COR-L47 (cell line): ENCODE measurements around the gene ESAM.
"Not testable (repeated sequence)": the region's sequence is repeated elsewhere in the genome, so short reads cannot be mapped to it uniquely, and the experiment has no call there.

Source experiments
- DNase-seq: peaks from one replicate; lab custom pipeline; 2025; lab: John Stamatoyannopoulos, UW

The ESAM gene

DNA sequence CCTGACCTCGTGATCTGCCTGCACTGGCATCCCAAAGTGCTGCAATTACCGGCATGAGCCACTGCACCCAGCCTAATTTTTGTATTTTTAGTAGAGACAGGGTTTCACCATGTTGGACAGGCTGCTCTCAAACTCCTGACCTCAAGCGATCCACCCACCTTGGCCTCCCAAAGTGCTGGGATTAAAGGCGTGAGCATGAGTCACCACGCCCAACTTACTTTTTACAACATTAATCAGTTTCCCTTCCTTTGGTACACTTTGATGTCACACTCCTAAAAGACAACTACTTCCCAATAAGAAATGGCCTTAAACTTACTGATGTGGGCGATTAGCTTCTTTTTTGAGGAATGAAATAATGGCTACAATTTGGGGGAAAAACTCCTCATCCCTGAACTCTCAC, 8.9 kb upstream of the ESAM start:
- DNase-seq = not testable (repeated sequence)

DNA sequence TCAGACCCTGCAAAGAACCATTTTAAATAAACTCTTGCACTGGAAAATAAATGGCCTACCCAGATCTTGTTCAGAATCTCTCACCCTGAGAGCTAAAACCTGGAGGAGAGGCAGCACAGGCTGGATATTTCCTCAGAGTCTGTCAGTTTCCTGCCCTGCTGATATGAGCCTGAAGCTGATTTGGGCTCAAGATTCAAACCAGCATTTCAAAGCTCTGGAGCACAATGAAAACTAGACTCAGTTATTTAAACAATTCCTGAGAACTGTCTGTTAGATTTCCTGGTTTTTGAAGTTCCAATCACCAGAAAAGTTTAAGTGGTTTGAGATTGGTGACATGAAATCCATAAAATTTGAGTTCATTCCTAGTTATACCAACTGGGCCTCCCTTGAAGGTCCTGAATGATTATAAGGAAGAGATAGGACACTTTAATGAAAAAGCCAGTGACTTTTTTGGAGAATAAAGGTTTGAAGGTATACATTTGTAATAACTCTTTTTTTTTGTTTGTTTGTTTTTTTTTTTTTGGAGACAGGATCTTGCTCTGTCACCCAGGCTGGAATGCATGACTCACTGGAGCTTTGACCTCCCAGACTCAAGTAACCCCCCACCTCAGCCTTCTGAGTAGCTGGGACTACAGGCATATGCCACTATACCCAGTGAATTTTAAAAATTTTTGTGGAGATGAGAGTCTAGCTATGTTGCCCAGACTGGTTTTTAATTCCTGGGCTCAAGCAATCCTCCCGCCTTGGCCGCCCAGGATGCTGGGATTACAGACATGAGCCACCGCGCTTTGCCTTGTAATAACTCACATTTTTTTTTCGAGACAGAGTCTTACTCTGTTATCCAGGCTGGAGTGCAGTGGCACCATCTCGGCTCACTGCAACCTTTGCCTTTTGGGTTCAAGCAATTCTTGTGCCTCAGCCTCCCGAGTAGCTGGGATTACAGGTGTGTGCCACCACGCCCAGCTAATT, 8.0 kb upstream of the ESAM start:
- DNase-seq = no peak

GRCh38 chr11:124768914-124769313, 6.8 kb upstream of the ESAM start:
- DNase-seq = no peak

GRCh38 chr11:124766156-124766555, 4.1 kb upstream of the ESAM start:
- no peak for DNase-seq

GRCh38 chr11:124763156-124763947, 1.3 kb upstream of the ESAM start:
- peak; percentile 48 for DNase-seq

DNA sequence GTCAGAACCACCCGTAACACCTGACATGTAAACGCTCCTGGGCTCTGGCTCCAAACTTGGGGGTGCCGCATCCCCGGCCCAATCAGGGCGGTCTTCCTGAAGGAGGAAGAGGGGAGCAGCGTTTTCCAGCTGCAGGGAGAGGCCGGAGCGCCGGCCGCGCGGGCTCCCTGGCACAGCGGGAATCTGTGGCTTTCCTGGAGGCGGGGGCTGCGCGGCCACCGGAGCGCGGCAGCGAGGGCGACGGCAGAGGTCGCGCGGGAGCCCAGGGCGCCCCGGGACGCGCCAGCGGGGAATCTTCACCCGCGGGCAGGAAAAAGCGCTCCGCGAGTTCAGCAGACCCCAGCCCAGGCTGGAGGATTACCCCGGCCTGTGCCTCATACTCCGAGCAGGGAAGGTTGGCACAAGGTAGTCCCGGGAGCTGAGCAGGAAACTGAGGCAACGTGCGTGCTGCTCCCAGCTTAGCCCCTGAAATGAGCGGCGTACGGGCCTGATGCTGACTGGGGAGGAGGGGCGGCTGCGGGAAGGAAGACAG, 600 bp upstream of the ESAM start:
- DNase-seq = no peak

DNA sequence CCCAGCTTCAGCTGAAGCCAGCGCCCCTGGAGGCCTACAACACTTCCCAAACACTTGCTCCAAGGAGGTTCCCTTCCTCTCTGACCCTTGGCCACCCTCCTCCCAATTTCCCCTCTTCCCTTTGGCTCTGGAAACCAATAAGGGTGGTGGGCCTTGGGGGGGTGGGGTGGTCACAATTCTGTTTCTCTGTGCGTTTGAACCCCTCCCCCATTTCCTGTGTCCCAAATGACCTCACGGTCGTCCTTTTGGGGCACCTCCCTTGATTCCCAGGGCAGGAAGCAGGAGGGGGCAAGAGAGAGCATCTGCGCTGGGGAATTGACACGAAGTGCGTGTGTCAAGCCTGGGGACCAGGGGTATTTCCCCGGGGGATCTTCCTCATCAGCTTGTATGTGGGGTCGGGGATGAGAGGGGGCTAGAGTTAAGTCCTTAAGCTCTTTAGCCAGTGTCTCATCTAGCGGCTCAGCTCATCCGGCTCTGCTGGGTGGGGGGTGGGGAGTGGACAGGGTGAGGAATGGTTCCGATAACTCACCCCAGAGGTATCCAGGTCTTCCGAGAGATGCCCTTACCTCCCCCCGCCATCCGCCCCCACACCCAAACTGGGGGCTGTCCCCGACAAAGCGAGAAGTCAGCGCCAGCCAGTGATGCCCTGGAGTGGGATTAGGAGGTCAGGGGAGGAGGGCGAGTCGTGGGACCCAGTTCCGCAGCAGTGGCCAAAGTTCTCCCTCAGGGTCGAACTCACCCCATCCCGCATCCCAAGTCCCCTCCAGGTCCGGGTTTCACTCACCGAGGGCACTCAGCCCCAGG, 587 bp downstream of the ESAM start:
- DNase-seq = no peak

DNA sequence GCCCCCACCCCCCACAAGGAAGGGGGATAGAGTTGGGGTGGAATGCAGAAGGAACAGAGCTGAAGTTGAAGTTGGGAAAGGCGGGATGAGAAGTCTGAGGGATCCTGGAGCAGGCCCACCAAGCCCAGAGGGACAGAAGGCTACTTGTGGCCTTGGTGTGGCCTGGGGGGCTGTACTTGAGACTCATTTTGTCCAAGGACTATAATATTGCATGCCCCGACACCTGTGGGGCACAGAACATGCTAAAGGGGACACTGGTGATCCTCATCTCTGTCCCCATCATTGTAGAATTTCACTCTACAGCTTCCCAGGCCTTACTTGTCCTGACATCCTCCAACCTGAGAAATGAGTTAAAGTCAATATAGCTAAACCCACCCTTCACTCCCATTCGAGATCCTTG, 1.3 kb downstream of the ESAM start:
- DNase-seq = no peak

GRCh38 chr11:124760205-124760652, 1.9 kb downstream of the ESAM start:
- DNase-seq = no peak

DNA sequence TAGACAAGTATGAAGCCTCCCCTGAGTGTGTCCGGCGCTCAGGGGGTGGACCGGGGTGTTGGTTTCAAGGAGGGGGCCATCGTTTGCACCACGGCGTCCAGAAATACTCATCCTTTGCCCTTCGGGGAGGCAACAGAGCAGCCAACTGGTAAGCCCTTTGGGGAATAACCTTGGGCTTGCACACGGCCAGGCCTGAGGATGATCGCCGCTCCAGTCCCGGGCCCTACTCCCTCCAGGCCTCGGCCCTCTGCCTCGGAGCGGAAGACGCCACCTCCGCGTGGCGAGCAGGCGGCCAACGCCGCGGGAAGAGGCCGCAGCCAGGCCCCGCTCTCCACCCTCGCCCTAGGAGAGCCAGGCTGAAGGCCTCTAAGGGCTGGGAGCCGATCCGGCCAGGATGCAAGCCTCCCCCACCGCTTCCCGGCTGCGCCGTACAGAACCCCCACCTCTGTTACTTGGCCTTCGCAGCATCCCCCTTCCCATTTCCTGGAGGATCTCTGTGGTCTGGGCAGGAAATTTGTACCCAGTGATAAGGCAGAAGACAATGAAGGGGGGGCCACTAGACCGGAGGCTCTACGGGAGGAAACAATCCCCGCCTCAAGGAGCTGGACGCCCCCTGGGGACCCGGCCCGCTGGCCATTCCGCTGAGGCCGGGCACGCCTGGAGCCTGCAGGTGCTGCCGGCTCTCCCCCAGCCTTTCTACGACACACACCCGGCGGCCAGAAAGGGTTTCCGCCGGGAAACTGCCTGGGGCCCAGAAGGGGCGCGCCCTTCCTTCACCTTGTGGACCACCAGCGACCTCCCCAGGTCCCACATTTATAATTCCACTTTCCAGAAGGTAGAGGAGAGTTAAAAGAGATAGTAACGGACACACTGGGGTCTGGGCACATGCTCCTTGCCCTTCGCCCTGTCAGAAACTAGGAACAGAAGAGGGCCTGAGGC, 2.6 kb downstream of the ESAM start:
- DNase-seq = no peak

GRCh38 chr11:124758355-124759265, 3.5 kb downstream of the ESAM start:
- peak; percentile 48 for DNase-seq

- no peak for DNase-seq
These were observed 4.8 kb downstream of the ESAM start for GRCh38 chr11:124757320-124757719.

DNA sequence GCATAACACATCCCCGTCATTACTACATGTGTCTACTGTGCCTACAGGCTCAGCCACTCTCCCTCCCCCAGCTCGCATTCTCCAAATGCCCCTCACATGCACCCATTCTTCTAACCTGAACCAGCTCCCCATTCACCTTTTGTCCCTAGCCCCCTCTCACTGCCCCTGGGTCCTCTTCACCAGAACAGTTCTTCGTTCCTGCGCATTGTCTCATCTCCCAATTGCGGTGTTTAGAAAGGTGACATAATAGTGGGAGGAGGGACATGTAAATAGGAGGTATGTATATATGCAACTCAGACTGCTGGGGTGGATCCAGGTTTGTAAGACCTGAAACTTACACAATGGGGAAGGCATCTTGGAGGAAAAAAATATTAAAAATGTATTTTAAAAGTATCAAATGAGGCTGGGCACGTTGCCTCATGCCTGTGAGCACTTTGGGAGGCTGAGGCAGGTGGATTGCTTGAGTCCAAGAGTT, 5.3 kb downstream of the ESAM start:
- DNase-seq = no peak

DNA sequence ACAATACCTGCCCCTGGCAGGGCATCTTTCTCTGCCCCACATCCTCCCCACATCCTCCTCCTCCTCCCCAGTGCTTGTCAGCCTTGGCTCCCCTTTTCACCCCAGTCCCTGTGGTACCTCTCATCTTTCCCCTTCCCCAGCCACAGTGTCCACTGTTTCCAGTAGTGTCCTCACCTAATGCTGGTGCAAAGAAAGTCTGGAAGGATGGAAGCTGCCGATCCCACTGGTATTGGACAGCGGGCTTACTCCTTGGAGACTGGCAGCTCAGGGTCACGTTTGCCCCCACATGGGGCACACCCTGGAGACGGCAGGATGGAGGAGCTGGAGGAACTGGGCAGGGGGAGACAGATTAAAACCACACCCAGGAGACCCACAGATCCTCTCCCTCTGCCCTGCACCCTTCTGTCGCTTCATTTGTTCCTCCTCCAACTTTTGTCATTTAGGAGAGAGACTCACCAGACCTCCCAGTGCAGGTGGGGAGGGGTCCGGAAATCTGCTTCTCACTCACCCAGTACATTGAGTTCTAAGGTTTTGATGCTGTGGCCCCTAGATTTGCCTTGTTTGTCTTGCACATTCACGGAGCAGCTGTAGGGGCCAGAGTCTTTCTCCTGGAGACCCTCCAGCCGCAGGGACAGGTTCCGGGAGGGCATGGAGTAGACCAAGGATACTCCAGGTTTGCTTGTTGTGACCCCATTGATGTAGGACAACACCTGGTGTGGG, 5.9 kb downstream of the ESAM start:
- no peak for DNase-seq

DNA sequence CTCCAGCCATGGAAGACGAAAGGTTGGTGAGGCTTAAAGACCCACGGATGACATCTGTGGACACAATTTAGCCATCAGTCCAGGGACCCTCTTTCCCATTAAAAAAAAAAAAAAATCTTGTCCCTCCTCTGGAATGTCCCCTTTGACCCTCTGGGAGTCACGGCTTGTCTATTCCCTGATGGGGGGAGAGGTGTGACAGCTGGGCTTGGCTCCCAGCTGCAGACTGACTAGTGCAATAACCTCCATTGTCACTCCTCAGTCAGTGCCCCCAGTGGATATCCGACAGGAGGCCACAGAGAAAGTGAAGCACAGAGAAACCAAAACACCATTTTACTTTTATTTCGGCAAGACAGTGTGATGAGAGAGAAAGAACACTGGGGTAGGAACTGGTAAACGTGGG, 7.4 kb downstream of the ESAM start:
- DNase-seq = no peak

DNA sequence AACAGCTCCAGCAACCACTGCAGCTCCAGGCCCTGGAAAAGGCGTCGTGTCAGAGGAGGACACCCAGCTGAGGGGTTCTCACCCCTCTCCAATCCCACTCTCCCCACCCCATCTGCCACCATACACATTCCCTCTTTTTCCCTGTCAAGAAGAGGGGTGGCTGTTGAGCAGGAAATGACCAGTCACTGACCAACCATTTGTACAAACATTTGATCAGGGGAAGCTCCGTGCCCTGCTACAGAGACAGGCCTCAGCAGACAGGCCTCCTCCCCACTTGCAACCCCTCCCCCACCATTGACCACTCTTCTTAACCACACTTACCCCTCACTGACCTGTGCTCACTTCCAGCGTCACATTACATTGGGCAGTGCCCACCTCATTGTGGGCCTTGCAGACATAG, 7.8 kb downstream of the ESAM start:
- no peak for DNase-seq

DNA sequence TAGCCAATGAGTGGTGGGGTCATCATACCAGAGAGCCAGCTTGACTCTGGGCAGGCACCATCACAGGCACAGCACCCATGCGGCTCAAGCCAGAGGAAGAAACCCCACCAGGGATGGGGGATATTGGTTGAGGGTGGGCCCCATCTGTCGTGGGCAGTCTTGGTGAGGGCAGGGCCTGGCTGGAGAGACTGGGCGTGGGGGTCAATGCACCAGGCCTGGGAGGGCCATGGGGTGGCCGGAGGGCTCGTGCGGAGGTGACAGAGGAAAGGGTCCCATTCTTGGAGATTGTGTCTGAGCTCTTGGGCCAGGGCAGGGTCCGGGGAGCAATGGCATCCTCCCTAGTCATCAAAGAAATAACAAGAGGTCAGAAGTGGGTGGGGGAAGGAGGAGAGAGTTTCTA, 8.5 kb downstream of the ESAM start:
- DNase-seq = no peak

GRCh38 chr11:124753205-124753604, 8.9 kb downstream of the ESAM start:
- DNase-seq = no peak
